ENCODE results near the gene RPUSD4.

Gene RPUSD4

GRCh38 chr11:126165311-126165720, 46.1 kb downstream of the RPUSD4 start:
- no peaks in the 10 kb centered on the region for H3K9me2 ChIP-seq (replicated peaks; ENCODE audit: low read depth, low read length)
- H3K4me2 ChIP-seq (ENCODE audit: low read depth, low read length, poor library complexity, severe bottlenecking), result no peak overlapping the region
- H3K79me2 ChIP-seq (ENCODE audit: insufficient read depth, low read length), result no peaks in the 10 kb centered on the region
- TF ChIP-seq EZH2phosphoT487 (IDR thresholded peaks at IDR 0.05; ENCODE audit: borderline replicate concordance) (no peak), CTCF (conservative IDR thresholded peaks at IDR 0.05; ENCODE audit: low read length) (no peak)
- H3K9me3 ChIP-seq (ENCODE audit: insufficient read depth, low read depth, low read length), result no peaks in the 10 kb centered on the region
- peaks cover 5% of the 10 kb centered on the region for H3K4me1 ChIP-seq (ENCODE audit: insufficient read depth, low read length, poor library complexity, severe bottlenecking)
- H3F3A ChIP-seq (ENCODE audit: low read depth), result no peaks in the 10 kb centered on the region
- H3K27me3 ChIP-seq (ENCODE audit: insufficient read depth, low read length, poor library complexity, severe bottlenecking), result no peaks in the 10 kb centered on the region
- no peak overlapping the region for H3K4me3 ChIP-seq (ENCODE audit: low read length, poor library complexity, severe bottlenecking)
- H2AFZ ChIP-seq (ENCODE audit: low read length), result no peak overlapping the region
- H3K9ac ChIP-seq (ENCODE audit: low read depth, low read length, poor library complexity, severe bottlenecking), result no peak overlapping the region
- H3K36me3 ChIP-seq (ENCODE audit: insufficient read depth, low read length), result no peaks in the 10 kb centered on the region
- H4K20me1 ChIP-seq (ENCODE audit: insufficient read depth, low read length, poor library complexity, severe bottlenecking), result no peaks in the 10 kb centered on the region

- H4K20me1 ChIP-seq (ENCODE audit: insufficient read depth, low read length, poor library complexity, severe bottlenecking), result no peaks in the 10 kb centered on the region
- no peak overlapping the region for H3K4me3 ChIP-seq (ENCODE audit: low read length, poor library complexity, severe bottlenecking)
- H3K36me3 ChIP-seq (ENCODE audit: insufficient read depth, low read length), result no peaks in the 10 kb centered on the region
- no peaks in the 10 kb centered on the region for H3K79me2 ChIP-seq (ENCODE audit: insufficient read depth, low read length)
- peaks cover 5% of the 10 kb centered on the region for H3K4me1 ChIP-seq (ENCODE audit: insufficient read depth, low read length, poor library complexity, severe bottlenecking)
- no peak overlapping the region for H3K4me2 ChIP-seq (ENCODE audit: low read depth, low read length, poor library complexity, severe bottlenecking)
- no peak overlapping the region for H3K9ac ChIP-seq (ENCODE audit: low read depth, low read length, poor library complexity, severe bottlenecking)
- no peaks in the 10 kb centered on the region for H3F3A ChIP-seq (ENCODE audit: low read depth)
- H3K9me2 ChIP-seq (replicated peaks; ENCODE audit: low read depth, low read length), result no peaks in the 10 kb centered on the region
- no peak overlapping the region for H2AFZ ChIP-seq (ENCODE audit: low read length)
- no peaks in the 10 kb centered on the region for H3K9me3 ChIP-seq (ENCODE audit: insufficient read depth, low read depth, low read length)
- H3K27me3 ChIP-seq (ENCODE audit: insufficient read depth, low read length, poor library complexity, severe bottlenecking), result no peaks in the 10 kb centered on the region
- TF ChIP-seq EZH2phosphoT487 (IDR thresholded peaks at IDR 0.05; ENCODE audit: borderline replicate concordance) (no peak), CTCF (conservative IDR thresholded peaks at IDR 0.05; ENCODE audit: low read length) (no peak)
Observed at GRCh38 chr11:126164781-126165180, 46.7 kb downstream of the RPUSD4 start.

- no peaks in the 10 kb centered on the region for H4K20me1 ChIP-seq (ENCODE audit: insufficient read depth, low read length, poor library complexity, severe bottlenecking)
- H3K4me1 ChIP-seq (ENCODE audit: insufficient read depth, low read length, poor library complexity, severe bottlenecking), result peaks cover 5% of the 10 kb centered on the region
- no peaks in the 10 kb centered on the region for H3F3A ChIP-seq (ENCODE audit: low read depth)
- no peaks in the 10 kb centered on the region for H3K79me2 ChIP-seq (ENCODE audit: insufficient read depth, low read length)
- H2AFZ ChIP-seq (ENCODE audit: low read length), result no peak overlapping the region
- TF ChIP-seq CTCF (conservative IDR thresholded peaks at IDR 0.05; ENCODE audit: low read length) (no peak), EZH2phosphoT487 (IDR thresholded peaks at IDR 0.05; ENCODE audit: borderline replicate concordance) (no peak)
- no peak overlapping the region for H3K4me3 ChIP-seq (ENCODE audit: low read length, poor library complexity, severe bottlenecking)
- H3K9me2 ChIP-seq (replicated peaks; ENCODE audit: low read depth, low read length), result no peaks in the 10 kb centered on the region
- no peaks in the 10 kb centered on the region for H3K27me3 ChIP-seq (ENCODE audit: insufficient read depth, low read length, poor library complexity, severe bottlenecking)
- H3K4me2 ChIP-seq (ENCODE audit: low read depth, low read length, poor library complexity, severe bottlenecking), result no peak overlapping the region
- H3K9ac ChIP-seq (ENCODE audit: low read depth, low read length, poor library complexity, severe bottlenecking), result no peak overlapping the region
- no peaks in the 10 kb centered on the region for H3K36me3 ChIP-seq (ENCODE audit: insufficient read depth, low read length)
- H3K9me3 ChIP-seq (ENCODE audit: insufficient read depth, low read depth, low read length), result no peaks in the 10 kb centered on the region
Observed at GRCh38 chr11:126163779-126164178, 47.7 kb downstream of the RPUSD4 start.

All from Loucy (cell line).